Pulmonary artery endothelial cell (primary cell): ENCODE measurements around the gene KHDRBS1. TPM values are rescaled to one million over a fixed set of nuclear protein-coding genes. Genes with fewer than 3 reads are reported as not detected.
"Not testable (repeated sequence)": the region's sequence is repeated elsewhere in the genome, so short reads cannot be mapped to it uniquely, and the experiment has no call there.

Source experiments
- DNase-seq: peaks from one replicate; pipeline ENCODE4 v3.0.0-alpha.2; 2011; ENCODE audit warnings: low read depth, low spot score
- total RNA-seq: library from RNA; depleted of rRNA; stranded (reverse); fragments of >200 nt; gene quantifications from 2 replicates; pipeline ENCODE4 v1.2.3, GENCODE V29; 2014

The KHDRBS1 gene
- 80.5 and 84.5 TPM in 2 replicates for total RNA-seq

- DNase-seq, result peak; percentile 94
Observed at GRCh38 chr1:32013386-32014198, at the start of gene KHDRBS1. KHDRBS1 (plus strand) TSS chr1:32013868; CDS start chr1:32013996, 128 bp downstream.

- no peak for DNase-seq
Observed at GRCh38 chr1:31970873-31971272, 42.8 kb upstream of the KHDRBS1 start.

DNA sequence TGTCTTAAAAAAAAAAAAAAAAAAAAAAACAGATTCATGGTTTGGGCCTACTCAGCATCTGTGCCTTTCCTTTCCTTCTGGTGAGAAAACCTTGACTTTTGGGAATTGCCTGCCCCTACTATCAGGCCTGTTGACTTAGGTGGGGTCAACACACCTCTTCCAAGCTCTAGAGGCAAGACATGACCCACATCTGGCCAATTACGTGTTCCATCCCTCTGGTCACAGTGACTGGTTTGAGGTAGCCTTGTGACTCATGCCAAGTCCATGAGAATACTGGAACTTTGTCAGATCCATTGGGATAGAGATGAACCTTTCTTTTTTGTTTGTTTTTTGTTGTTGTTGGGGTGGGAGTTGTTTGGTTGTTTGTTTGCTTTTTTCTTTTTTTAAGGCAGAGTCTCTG lies 37.3 kb upstream of the KHDRBS1 start:
- no peak for DNase-seq

DNA sequence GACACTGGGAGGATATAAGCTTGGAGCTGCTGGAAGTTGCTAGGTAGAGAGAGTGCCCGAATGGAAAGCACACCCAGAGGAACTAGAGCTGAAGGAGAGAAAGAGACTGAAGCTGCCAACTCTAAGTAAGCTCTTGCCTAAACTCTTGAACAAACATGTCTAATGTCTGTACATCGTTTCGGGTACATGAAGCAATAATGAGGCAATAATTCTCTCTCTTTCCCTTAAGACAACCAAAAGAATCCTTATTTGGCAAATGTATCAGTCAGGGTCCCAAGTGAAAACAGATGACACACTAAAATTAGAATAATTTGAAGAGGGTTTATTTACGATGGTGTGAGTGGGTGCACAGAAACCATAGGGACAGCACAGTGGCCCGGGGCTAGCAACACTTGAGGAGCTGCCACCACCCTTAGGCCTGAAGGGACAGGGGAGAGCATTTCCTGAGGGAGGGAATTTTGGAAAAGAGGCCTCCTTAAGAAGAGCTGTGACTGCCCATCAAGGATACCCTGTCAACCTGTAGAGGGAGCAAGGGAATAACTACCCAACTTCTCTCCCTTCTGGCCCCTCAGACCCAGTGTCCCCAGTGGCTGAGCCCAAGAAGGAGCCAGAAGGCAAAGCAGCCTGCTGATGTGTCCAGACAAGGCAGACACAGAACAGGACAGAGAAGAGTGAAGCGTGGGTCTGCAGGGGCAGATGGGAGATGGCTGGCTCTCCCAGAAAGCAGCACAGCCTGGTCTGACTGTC lies 36.1 kb upstream of the KHDRBS1 start:
- DNase-seq, result no peak

- DNase-seq, result no peak
Observed at GRCh38 chr1:31978843-31979400, 34.7 kb upstream of the KHDRBS1 start.

GRCh38 chr1:31980835-31981455 lies 32.7 kb upstream of the KHDRBS1 start:
- DNase-seq, result no peak

GRCh38 chr1:31981456-31981839 lies 32.2 kb upstream of the KHDRBS1 start:
- no peak for DNase-seq

- DNase-seq, result no peak
Observed at GRCh38 chr1:31981972-31982371, 31.7 kb upstream of the KHDRBS1 start.

DNA sequence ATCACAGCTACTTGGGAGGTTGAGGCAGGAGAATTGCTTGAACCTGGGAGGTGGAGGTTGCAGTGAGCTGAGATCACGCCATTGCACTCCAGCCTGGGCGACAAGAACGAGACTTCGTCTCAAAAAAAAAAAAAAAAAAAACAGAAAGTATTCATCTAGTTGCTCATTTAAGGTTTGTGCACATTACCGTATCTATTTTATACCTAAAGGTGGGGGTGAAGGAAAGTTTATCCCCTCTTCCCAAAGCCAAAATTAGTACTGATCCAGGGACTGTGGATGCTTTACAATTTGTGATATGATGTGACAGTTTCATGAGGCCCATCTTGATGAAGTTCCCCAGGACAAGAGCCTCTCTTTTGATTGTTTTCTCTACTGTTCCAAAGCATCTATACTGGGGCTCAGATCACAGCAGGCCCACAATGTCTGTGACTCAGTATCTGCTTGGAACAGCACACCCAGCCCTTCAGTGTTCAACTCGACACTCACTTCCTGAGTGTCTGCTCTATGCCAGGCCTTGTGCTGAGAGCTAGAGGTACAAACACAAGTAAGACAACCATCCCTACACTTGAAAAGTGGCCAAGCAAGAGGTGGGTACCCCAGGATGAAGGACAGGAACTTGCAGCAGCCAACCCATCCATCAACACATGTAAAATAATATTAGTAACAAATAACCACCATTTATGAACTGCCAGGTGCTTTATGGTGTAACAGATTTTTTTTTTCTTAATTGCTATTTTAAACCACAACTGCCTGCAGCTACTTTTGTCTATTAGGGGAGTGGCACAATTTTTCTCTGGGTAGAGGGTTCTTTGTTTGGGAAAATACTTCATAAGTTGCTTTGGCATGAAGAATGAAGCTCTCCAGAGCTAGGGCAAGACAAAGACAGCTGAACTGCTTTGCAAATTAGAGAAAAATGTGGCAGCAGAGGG lies 29.0 kb upstream of the KHDRBS1 start:
- no peak for DNase-seq

DNA sequence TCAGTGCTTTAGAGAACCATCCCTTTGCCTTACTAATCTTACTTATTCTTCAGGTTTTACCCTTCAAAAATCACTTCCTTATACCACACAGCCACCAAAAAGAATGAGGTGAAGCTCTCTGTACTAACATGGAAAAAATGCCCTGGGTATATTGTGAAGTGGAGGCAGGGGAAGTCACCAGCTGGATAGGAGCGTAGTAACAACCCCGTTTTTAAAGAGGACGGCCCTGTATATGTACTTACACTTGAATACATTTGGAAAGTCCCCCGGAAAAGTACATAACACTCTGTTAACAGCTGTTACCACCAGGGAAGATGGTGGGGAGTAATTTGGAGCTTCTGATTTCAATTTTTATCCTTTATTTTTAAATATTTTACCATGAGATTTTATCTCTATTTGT lies 28.2 kb upstream of the KHDRBS1 start:
- no peak for DNase-seq

GRCh38 chr1:31987135-31987619 lies 26.5 kb upstream of the KHDRBS1 start:
- DNase-seq, result no peak

GRCh38 chr1:31989964-31990363 lies 23.7 kb upstream of the KHDRBS1 start:
- DNase-seq, result no peak

DNA sequence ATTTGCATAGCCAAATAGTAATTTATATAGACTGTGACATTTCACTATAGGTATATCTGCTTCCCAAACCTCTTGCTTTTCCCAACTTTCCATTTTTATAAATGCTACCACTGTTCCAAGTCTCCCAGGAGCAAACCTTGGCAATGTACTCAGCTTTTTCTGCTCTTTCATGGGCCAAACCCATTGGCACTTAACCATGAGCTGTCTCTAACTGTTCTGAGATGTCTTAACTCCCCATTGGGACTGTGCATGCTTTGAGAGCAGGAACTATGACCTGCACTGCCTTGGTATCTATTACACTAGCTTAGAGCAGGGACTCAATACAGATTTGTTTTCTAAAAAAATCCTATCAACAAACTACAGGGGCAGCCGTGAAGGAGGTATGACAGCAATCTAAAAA lies 22.5 kb upstream of the KHDRBS1 start:
- DNase-seq, result no peak

GRCh38 chr1:31995263-31995662 lies 18.4 kb upstream of the KHDRBS1 start:
- DNase-seq, result no peak

GRCh38 chr1:31996121-31996520 lies 17.5 kb upstream of the KHDRBS1 start:
- DNase-seq, result not testable (repeated sequence)

DNA sequence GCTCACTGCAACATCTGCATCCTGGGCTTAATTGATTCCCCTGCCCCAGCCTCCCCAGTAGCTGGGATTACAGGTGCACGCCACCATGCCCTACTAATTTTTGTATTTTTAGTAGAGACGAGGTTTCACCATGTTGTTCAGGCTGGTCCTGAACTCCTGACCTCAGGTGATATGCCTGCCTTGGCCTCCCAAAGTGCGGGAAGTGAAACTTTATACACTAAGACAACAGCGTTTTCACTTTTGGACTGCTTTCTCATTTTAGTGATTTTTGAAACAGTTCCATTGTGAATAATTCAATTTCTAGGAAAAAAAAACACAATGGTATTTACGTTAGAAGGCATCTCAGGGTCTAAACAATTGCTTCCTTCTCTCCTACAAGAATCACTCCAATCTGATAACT lies 11.8 kb upstream of the KHDRBS1 start:
- DNase-seq, result no peak

DNA sequence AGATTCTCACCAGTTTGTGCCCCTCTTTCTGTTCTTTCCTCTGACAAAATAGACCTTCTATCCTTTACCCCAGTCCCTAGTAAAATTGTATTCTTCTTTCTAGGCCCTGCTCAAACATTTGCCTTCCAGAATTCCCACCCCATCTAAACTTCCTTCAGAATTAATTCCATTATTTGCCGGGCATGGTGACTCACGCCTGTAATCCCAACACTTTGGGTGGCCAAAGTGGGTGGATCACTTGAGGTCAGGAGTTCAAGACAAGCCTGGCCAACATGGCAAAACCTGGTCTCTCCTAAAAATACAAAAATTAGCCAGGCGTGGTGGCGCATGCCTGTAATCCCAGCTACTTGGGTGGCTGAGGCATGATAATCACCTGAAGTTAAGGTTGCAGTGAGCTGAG lies 11.4 kb upstream of the KHDRBS1 start:
- DNase-seq, result not testable (repeated sequence)

DNA sequence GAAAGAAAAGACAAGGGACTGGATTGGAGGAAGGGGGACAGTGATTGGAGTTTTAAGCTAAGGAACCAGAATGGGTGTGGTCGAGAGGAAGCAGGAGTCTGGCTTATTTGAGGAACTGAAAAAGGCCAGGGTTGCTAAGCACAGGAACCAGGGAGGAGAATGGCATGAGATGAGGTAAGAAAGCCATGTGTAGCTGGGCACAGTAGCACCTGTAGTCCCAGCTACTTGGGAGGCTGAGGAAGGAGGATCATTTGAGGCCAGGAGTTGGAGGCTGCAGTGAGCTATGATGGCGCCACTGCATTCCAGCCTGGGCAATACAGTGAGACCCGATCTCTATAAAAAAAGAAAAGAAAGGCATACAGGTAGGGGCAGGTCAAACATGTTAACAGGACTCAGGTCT lies 8.1 kb upstream of the KHDRBS1 start:
- no peak for DNase-seq

GRCh38 chr1:32007591-32007940 lies 6.1 kb upstream of the KHDRBS1 start:
- no peak for DNase-seq

DNA sequence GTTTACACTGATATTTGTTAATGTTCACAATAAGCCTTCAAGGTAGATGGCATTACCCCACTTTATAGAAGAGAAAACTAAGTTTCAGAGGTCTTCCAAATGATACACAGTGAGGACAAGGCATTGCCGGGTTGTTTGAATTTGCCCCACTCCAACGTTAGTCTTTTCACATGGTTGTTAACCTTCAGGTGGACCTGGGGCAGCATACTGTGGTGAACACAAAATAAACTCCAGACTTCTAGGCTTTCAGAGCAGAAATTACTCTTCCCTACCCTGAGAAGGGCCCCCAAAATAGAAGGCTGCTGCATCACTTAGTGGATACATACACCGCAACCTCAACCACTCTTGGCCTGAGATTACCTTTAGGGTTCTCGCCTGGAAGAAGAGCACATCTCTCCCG lies 3.4 kb upstream of the KHDRBS1 start:
- DNase-seq, result no peak
